Measurements from ENCODE around the gene FABP3.

DNA sequence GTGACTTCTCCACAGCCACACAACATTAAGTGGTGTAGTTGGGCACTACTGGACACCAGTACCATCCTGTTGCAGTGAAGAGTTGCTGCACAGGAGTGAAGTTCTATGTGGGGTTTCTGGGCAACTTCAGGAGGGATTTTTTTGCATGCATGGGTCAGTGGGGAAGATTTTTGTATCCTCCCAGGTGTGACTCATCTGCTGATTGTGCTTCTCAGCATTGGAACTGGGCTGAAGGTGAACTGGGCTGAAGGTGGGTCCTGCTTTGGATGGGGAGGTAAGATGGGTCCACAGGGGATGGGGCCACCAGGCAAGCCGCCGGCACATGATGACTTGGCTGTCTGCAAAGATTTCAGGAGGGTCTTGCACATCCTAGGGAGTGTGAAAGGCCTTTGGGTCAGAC lies 42.8 kb upstream of the FABP3 start:
- TF ChIP-seq GATA2 (IDR thresholded peaks at IDR 0.05; ENCODE audit: low read depth, low read length) (no peak), GATA3 (IDR thresholded peaks at IDR 0.05; ENCODE audit: low read depth, low read length) (no peak)
